Memory B cell (primary cell): Measurements from ENCODE around the gene KRTAP9-7.
A peak's percentile ranks its signal among the peaks of the same experiment; 100 is the strongest.
"Not testable (repeated sequence)": the region's sequence is repeated elsewhere in the genome, so short reads cannot be mapped to it uniquely, and the experiment has no call there.

Experiments used
- ATAC-seq: fragments of 150-1000 bp; cut with Tn5 transposase; 2 replicates; pipeline ENCODE4 v1.10.0; 2021; ENCODE audit warnings: low read depth, mild to moderate bottlenecking, moderate library complexity
- DNase-seq, 2 donors: peaks; one replicate each; pipeline ENCODE4 v3.0.0; 2022; ENCODE audit warnings: low spot score in 2 of 2
- H3K27ac Mint-ChIP-seq: one replicate; pipeline ENCODE4 v1.8.0; 2022; ENCODE audit warnings: mild to moderate bottlenecking, moderate library complexity, mixed read lengths
- H3K27me3 Mint-ChIP-seq: one replicate; pipeline ENCODE4 v1.8.0; 2022; ENCODE audit warnings: mixed read lengths
- H3K36me3 Mint-ChIP-seq: one replicate; pipeline ENCODE4 v1.8.0; 2022; ENCODE audit warnings: mild to moderate bottlenecking, mixed read lengths
- H3K4me1 Mint-ChIP-seq: one replicate; pipeline ENCODE4 v1.8.0; 2022; ENCODE audit warnings: mixed read lengths
- H3K4me3 Mint-ChIP-seq: one replicate; pipeline ENCODE4 v1.8.0; 2022; ENCODE audit warnings: mild to moderate bottlenecking, moderate library complexity, mixed read lengths
- H3K9me3 Mint-ChIP-seq: one replicate; pipeline ENCODE4 v1.8.0; 2022; ENCODE audit warnings: mixed read lengths

KRTAP9-7 gene

DNA sequence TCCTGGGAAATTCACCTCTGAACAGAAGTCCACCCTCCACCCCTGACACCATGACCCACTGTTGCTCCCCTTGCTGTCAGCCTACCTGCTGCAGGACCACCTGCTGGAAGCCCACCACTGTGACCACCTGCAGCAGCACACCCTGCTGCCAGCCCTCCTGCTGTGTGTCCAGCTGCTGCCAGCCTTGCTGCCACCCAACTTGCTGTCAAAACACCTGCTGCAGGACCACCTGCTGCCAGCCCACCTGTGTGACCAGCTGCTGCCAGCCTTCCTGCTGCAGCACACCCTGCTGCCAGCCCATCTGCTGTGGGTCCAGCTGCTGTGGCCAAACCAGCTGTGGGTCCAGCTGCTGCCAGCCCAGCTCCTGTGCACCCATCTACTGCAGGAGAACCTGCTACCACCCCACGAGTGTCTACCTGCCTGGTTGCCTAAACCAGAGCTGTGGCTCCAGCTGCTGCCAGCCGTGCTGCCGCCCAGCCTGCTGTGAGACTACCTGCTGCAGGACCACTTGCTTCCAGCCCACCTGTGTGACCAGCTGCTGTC is at the start of gene KRTAP9-7:
TSS of gene KRTAP9-7 (plus strand) at position 51 of the 543 bp plus-strand sequence. CDS start at position 51, 0 bp downstream.
- H3K4me1 Mint-ChIP-seq, H3K27ac Mint-ChIP-seq, H3K4me3 Mint-ChIP-seq, ATAC-seq, H3K9me3 Mint-ChIP-seq, DNase-seq, H3K36me3 Mint-ChIP-seq: not testable (repeated sequence)
- peaks cover 17% of the 10 kb centered on the region for H3K27me3 Mint-ChIP-seq

DNA sequence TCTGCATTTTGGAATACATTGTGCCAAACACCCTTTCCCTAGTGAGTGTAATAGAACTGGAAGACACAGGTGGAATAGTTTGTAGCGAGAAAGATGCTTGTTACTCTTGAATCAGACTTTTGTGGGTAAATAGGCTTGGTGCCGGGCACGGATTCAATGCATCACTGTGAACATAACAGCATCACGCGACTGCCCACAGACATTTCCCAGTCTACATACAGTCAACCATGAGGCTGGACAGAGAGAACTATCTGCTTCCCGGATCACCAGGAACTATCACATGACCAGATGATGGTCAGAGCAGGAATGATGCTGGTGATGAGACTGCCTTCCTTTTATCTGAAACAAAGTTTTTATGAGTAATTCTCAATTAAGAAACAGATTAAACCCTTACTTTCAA is 49.4 kb upstream of the KRTAP9-7 start:
- DNase-seq (no peak), ATAC-seq (no peak)
- no peak overlapping the region for H3K27ac Mint-ChIP-seq
- peaks cover 3% of the 10 kb centered on the region for H3K4me1 Mint-ChIP-seq
- peaks cover 2% of the 10 kb centered on the region for H3K9me3 Mint-ChIP-seq
- H3K36me3 Mint-ChIP-seq = peaks cover 2% of the 10 kb centered on the region
- H3K4me3 Mint-ChIP-seq = no peak overlapping the region
- peaks cover 9% of the 10 kb centered on the region for H3K27me3 Mint-ChIP-seq

- H3K27me3 Mint-ChIP-seq, H3K4me3 Mint-ChIP-seq, H3K4me1 Mint-ChIP-seq, ATAC-seq, H3K9me3 Mint-ChIP-seq, DNase-seq, H3K36me3 Mint-ChIP-seq, H3K27ac Mint-ChIP-seq: not testable (repeated sequence)
Measured at GRCh38 chr17:41226598-41227095, 48.9 kb upstream of the KRTAP9-7 start, which contains the start of gene KRTAP9-2. Gene KRTAP9-2, plus strand, starts transcription at chr17:41226648. Its CDS starts 7 bp downstream, at chr17:41226655.

GRCh38 chr17:41230094-41230493 is 45.4 kb upstream of the KRTAP9-7 start:
- ATAC-seq (no peak), DNase-seq (no peak)
- Mint-ChIP-seq H3K4me3 (no peak overlapping the region), H3K9me3 (peaks cover 2% of the 10 kb centered on the region), H3K27me3 (peaks cover 20% of the 10 kb centered on the region), H3K27ac (no peak overlapping the region), H3K4me1 (peaks cover 3% of the 10 kb centered on the region), H3K36me3 (peaks cover 2% of the 10 kb centered on the region)

- H3K4me3 Mint-ChIP-seq = no peak overlapping the region
- peaks cover 6% of the 10 kb centered on the region for H3K4me1 Mint-ChIP-seq
- peaks cover 2% of the 10 kb centered on the region for H3K9me3 Mint-ChIP-seq
- no peak for DNase-seq
- peaks cover 2% of the 10 kb centered on the region for H3K36me3 Mint-ChIP-seq
- ATAC-seq = no peak
- no peak overlapping the region for H3K27ac Mint-ChIP-seq
- peaks cover 29% of the 10 kb centered on the region for H3K27me3 Mint-ChIP-seq
Measured at GRCh38 chr17:41231731-41232130, 43.8 kb upstream of the KRTAP9-7 start.

GRCh38 chr17:41232399-41233105 is 42.9 kb upstream of the KRTAP9-7 start, which contains the start of gene KRTAP9-3:
Gene KRTAP9-3, plus strand, starts transcription at chr17:41232449. Its CDS starts 53 bp downstream, at chr17:41232502.
- H3K4me3 Mint-ChIP-seq, H3K4me1 Mint-ChIP-seq, H3K9me3 Mint-ChIP-seq, DNase-seq, ATAC-seq, H3K27ac Mint-ChIP-seq, H3K36me3 Mint-ChIP-seq: not testable (repeated sequence)
- peaks cover 32% of the 10 kb centered on the region for H3K27me3 Mint-ChIP-seq

DNA sequence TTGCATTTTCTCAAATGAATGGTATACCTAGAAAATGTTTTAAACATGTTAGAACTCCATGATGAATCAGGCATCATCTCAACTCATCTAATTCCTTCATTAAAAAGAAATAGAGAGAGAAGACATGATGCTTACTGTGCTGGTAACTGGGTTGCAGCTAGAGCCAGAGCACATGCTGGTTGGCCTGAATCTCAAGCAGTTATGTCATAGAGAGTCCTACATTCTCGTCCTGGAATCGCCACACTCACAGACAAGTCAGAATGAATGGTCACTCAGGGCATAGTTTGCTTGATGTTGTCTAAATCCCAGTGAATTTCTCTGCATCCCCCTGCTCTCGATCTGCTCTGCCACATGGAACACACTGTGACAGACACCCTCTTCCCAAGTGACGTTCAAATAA is 38.4 kb upstream of the KRTAP9-7 start:
- H3K27me3 Mint-ChIP-seq = peaks cover 43% of the 10 kb centered on the region
- not testable (repeated sequence) for ATAC-seq, DNase-seq, H3K9me3 Mint-ChIP-seq, H3K36me3 Mint-ChIP-seq, H3K4me3 Mint-ChIP-seq, H3K4me1 Mint-ChIP-seq, H3K27ac Mint-ChIP-seq

DNA sequence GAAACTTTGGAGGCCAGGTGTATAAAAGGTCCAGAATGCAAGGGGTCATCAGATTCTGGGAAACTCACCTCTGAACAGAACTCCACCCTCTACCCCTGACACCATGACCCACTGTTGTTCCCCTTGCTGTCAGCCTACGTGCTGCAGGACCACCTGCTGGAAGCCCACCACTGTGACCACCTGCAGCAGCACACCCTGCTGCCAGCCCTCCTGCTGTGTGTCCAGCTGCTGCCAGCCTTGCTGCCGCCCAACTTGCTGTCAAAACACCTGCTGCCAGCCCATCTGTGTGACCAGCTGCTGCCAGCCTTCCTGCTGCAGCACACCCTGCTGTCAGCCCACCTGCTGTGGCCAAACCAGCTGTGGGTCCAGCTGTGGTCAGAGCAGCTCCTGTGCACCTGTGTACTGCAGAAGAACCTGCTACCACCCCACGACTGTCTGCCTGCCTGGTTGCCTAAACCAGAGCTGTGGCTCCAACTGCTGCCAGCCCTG is 37.5 kb upstream of the KRTAP9-7 start, which contains the start of gene KRTAP9-8:
TSS of gene KRTAP9-8 (plus strand) at position 51 of the 489 bp plus-strand sequence. CDS start at position 104, 53 bp downstream.
- ATAC-seq, H3K36me3 Mint-ChIP-seq, H3K4me3 Mint-ChIP-seq, DNase-seq, H3K4me1 Mint-ChIP-seq, H3K9me3 Mint-ChIP-seq, H3K27ac Mint-ChIP-seq: not testable (repeated sequence)
- peaks cover 41% of the 10 kb centered on the region for H3K27me3 Mint-ChIP-seq

DNA sequence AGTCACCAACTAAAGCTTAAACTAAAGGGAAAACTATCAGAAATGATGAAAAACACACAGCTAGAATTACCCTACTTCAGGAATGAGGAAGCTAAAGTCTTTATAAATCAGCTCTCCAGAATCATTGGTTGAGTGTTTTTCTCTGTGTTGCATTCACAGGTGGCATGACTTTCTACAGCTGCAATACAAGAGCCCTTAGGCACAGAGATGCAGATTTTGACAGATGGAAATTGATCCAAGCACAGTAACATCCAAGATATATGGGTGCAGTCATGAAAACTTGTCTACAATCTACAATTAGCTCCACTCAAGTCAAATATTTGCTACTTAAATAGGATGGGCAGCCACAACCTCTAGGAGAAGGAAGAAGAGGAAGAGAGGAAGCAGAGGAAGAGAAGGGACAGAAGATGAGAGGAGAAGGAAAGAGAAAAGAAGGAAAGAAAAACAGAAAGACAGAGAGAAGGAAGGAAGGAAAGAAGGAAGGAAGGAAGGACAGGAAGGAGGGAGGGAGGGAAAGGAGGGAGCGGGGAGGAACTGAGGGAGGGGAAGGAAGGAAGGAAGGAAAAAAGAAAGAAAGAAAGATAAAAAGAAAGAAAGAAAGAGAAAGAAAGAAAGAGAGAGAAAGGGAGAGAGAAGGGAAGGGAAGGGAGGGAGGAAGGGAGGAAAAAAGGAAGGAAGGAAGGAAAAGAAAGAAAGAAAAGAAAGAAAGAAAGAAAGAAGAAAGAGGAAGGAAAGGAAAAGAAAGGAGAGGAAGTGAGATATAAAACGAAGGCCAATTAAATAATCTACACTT is 28.3 kb upstream of the KRTAP9-7 start:
- H3K27me3 Mint-ChIP-seq, DNase-seq, H3K4me3 Mint-ChIP-seq, H3K36me3 Mint-ChIP-seq, H3K9me3 Mint-ChIP-seq, ATAC-seq, H3K4me1 Mint-ChIP-seq: not testable (repeated sequence)
- peak overlapping the region; percentile 10 for H3K27ac Mint-ChIP-seq

DNA sequence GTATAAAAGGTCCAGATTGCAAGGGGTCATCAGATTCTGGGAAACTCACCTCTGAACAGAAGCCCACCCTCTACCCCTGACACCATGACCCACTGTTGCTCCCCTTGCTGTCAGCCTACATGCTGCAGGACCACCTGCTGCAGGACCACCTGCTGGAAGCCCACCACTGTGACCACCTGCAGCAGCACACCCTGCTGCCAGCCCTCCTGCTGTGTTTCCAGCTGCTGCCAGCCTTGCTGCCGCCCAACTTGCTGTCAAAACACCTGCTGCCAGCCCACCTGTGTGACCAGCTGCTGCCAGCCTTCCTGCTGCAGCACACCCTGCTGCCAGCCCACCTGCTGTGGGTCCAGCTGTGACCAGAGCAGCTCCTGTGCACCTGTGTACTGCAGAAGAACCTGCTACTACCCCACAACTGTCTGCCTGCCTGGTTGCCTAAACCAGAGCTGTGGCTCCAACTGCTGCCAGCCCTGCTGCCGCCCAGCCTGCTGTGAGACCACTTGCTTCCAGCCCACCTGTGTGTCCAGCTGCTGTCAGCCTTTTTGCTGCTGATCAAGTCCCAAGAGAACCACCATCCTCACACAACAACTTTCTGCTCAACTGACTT is 25.8 kb upstream of the KRTAP9-7 start, which contains the start of gene KRTAP9-4:
TSS of gene KRTAP9-4 (plus strand) at position 51 of the 604 bp plus-strand sequence. CDS start at position 85, 34 bp downstream.
- H3K27ac Mint-ChIP-seq = not testable (repeated sequence)

GRCh38 chr17:41251261-41251660 is 24.2 kb upstream of the KRTAP9-7 start:
- no peak for DNase-seq
- no peak for ATAC-seq
- Mint-ChIP-seq H3K36me3 (no peaks in the 10 kb centered on the region), H3K9me3 (no peaks in the 10 kb centered on the region), H3K27ac (no peak overlapping the region), H3K4me1 (peaks cover 6% of the 10 kb centered on the region), H3K27me3 (peaks cover 16% of the 10 kb centered on the region), H3K4me3 (no peak overlapping the region)

More for the DNA sequence above, 25.8 kb upstream of the KRTAP9-7 start, which contains the start of gene KRTAP9-4:
- not testable (repeated sequence) for H3K4me3 Mint-ChIP-seq, ATAC-seq, H3K9me3 Mint-ChIP-seq, H3K4me1 Mint-ChIP-seq, H3K36me3 Mint-ChIP-seq, DNase-seq
- H3K27me3 Mint-ChIP-seq = peaks cover 11% of the 10 kb centered on the region

GRCh38 chr17:41254861-41255260 is 20.6 kb upstream of the KRTAP9-7 start:
- H3K4me3 Mint-ChIP-seq = no peak overlapping the region
- no peaks in the 10 kb centered on the region for H3K36me3 Mint-ChIP-seq
- peaks cover 40% of the 10 kb centered on the region for H3K27me3 Mint-ChIP-seq
- no peaks in the 10 kb centered on the region for H3K9me3 Mint-ChIP-seq
- ATAC-seq (no peak), DNase-seq (no peak)
- H3K4me1 Mint-ChIP-seq = peaks cover 6% of the 10 kb centered on the region
- H3K27ac Mint-ChIP-seq = no peak overlapping the region
